H9 (cell line): ENCODE data around the gene PEX1. TPM values are rescaled to one million over a fixed set of nuclear protein-coding genes. Genes with fewer than 3 reads are reported as not detected.

ENCODE experiments used
- DNase-seq: peaks from one replicate; pipeline ENCODE4 v3.0.0-alpha.2; 2017
- H2AFZ ChIP-seq: one replicate; pipeline ENCODE4 v1.6.1; 2013; ENCODE audit warnings: mild to moderate bottlenecking, low read length, control low read depth, moderate library complexity
- H2AK5ac ChIP-seq: 2 replicates; pipeline ENCODE4 v1.6.1; 2013; ENCODE audit warnings: low read length, control low read depth, mixed read lengths; ENCODE audit not compliant: insufficient read length
- H2BK120ac ChIP-seq: one replicate; pipeline ENCODE4 v1.6.1; 2013; ENCODE audit warnings: low read depth, mild to moderate bottlenecking, low read length, control low read depth, inconsistent platforms; ENCODE audit not compliant: poor library complexity, severe bottlenecking
- H2BK12ac ChIP-seq: 2 replicates; pipeline ENCODE4 v1.6.1; 2013; ENCODE audit warnings: low read length, control low read depth, mixed read lengths, low read depth; ENCODE audit not compliant: insufficient read length
- H2BK15ac ChIP-seq: 2 replicates; pipeline ENCODE4 v1.6.1; 2013; ENCODE audit warnings: low read depth, low read length, control low read depth
- H2BK20ac ChIP-seq: one replicate; pipeline ENCODE4 v1.6.1; 2013; ENCODE audit warnings: low read depth, mild to moderate bottlenecking, low read length, control low read depth, inconsistent platforms; ENCODE audit not compliant: poor library complexity, severe bottlenecking
- H2BK5ac ChIP-seq: 2 replicates; pipeline ENCODE4 v1.6.1; 2013; ENCODE audit warnings: low read length, control low read depth, mixed read lengths; ENCODE audit not compliant: insufficient read length
- H3K14ac ChIP-seq: 2 replicates; pipeline ENCODE4 v1.6.1; 2013; ENCODE audit warnings: low read length, control low read depth; ENCODE audit not compliant: insufficient read depth
- H3K18ac ChIP-seq: 2 replicates; pipeline ENCODE4 v1.6.1; 2013; ENCODE audit warnings: low read depth, mild to moderate bottlenecking, mixed read lengths, low read length, control low read depth; ENCODE audit not compliant: insufficient read length
- H3K23ac ChIP-seq: 2 replicates; pipeline ENCODE4 v1.6.1; 2013; ENCODE audit warnings: low read length, control low read depth, mixed read lengths, low read depth; ENCODE audit not compliant: insufficient read length
- H3K23me2 ChIP-seq: 2 replicates; pipeline ENCODE4 v1.6.1; 2013; ENCODE audit warnings: low read depth, mild to moderate bottlenecking, mixed read lengths, low read length, control low read depth; ENCODE audit not compliant: insufficient read length, poor library complexity, severe bottlenecking
- H3K27ac ChIP-seq: 2 replicates; pipeline ENCODE4 v1.5.1; 2013; ENCODE audit warnings: low read length, control low read depth, mixed read lengths, low read depth; ENCODE audit not compliant: insufficient read length
- H3K27me3 ChIP-seq: 2 replicates; pipeline ENCODE4 v1.6.1; 2013; ENCODE audit warnings: low read length, control low read depth, inconsistent platforms; ENCODE audit not compliant: insufficient read depth
- H3K4ac ChIP-seq: 2 replicates; pipeline ENCODE4 v1.6.1; 2013; ENCODE audit warnings: low read depth, mild to moderate bottlenecking, control low read depth, inconsistent platforms, low read length, moderate library complexity
- H3K4me1 ChIP-seq: 2 replicates; pipeline ENCODE4 v1.6.1; 2013; ENCODE audit warnings: low read length, control low read depth, inconsistent platforms; ENCODE audit not compliant: insufficient read depth
- H3K4me2 ChIP-seq: 2 replicates; pipeline ENCODE4 v1.6.1; 2013; ENCODE audit warnings: low read length, control low read depth, mixed read lengths; ENCODE audit not compliant: insufficient read length, insufficient read depth
- H3K56ac ChIP-seq: 2 replicates; pipeline ENCODE4 v1.6.1; 2013; ENCODE audit warnings: low read depth, mild to moderate bottlenecking, mixed read lengths, low read length, control low read depth; ENCODE audit not compliant: insufficient read length
- H3K79me1 ChIP-seq: 2 replicates; pipeline ENCODE4 v1.6.1; 2013; ENCODE audit warnings: low read depth, mild to moderate bottlenecking, moderate library complexity, low read length, control low read depth, inconsistent platforms; ENCODE audit not compliant: insufficient read depth, poor library complexity, severe bottlenecking
- H3K79me2 ChIP-seq: 2 replicates; pipeline ENCODE4 v1.6.1; 2013; ENCODE audit warnings: low read length, control low read depth, inconsistent platforms; ENCODE audit not compliant: insufficient read depth
- H3K9ac ChIP-seq: 2 replicates; pipeline ENCODE4 v1.6.1; 2013; ENCODE audit warnings: low read length, control low read depth, mixed read lengths; ENCODE audit not compliant: insufficient read length; ENCODE audit errors: extremely low read depth
- H3K9me3 ChIP-seq: one replicate; pipeline ENCODE4 v1.6.1; 2013; ENCODE audit warnings: low read depth, low read length, inconsistent platforms; ENCODE audit not compliant: control insufficient read depth
- H3T11ph ChIP-seq: one replicate; pipeline ENCODE4 v1.6.1; 2013; ENCODE audit warnings: mild to moderate bottlenecking, low read length, control low read depth, inconsistent platforms
- H4K20me1 ChIP-seq: one replicate; pipeline ENCODE4 v1.6.1; 2013; ENCODE audit not compliant: control insufficient read depth, insufficient read length, insufficient read depth
- H4K5ac ChIP-seq: 2 replicates; pipeline ENCODE4 v1.6.1; 2013; ENCODE audit warnings: low read depth, mild to moderate bottlenecking, mixed read lengths, low read length, control low read depth; ENCODE audit not compliant: insufficient read length
- H4K8ac ChIP-seq: replicated peaks from 2 replicates; pipeline ENCODE4 v1.6.1; 2013; ENCODE audit warnings: low read length, control low read depth, mixed read lengths, low read depth; ENCODE audit not compliant: insufficient read length
- H4K91ac ChIP-seq: 2 replicates; pipeline ENCODE4 v1.6.1; 2013; ENCODE audit warnings: low read depth, mild to moderate bottlenecking, moderate library complexity, mixed read lengths, low read length, control low read depth; ENCODE audit not compliant: insufficient read length
- H3K27ac Mint-ChIP-seq, 3 experiments: 2 replicates in 2 of 3; 3 replicates in 1 of 3; pipeline ENCODE4 v1.8.0; 2020 to 2021; ENCODE audit warnings: mixed read lengths in 3 of 3, mild to moderate bottlenecking in 1 of 3, moderate library complexity in 1 of 3
- H3K27me3 Mint-ChIP-seq: 2 replicates; pipeline ENCODE4 v1.8.0; 2021; ENCODE audit warnings: low read depth, mild to moderate bottlenecking, moderate library complexity, mixed read lengths
- H3K36me3 Mint-ChIP-seq, 3 experiments: 2 replicates in 2 of 3; 3 replicates in 1 of 3; pipeline ENCODE4 v1.8.0; 2020 to 2021; ENCODE audit warnings: low read depth in 3 of 3, mixed read lengths in 3 of 3; ENCODE audit not compliant: insufficient read depth in 1 of 3
- H3K4me1 Mint-ChIP-seq, 2 experiments: 2 replicates each; pipeline ENCODE4 v1.8.0; 2020; ENCODE audit warnings: mixed read lengths in 2 of 2
- H3K4me3 Mint-ChIP-seq, 2 experiments: 2 replicates in 1 of 2; 3 replicates in 1 of 2; pipeline ENCODE4 v1.8.0; 2020 to 2021; ENCODE audit warnings: mild to moderate bottlenecking in 2 of 2, mixed read lengths in 2 of 2, moderate library complexity in 1 of 2
- H3K9me3 Mint-ChIP-seq, 2 experiments: 2 replicates in 1 of 2; 3 replicates in 1 of 2; pipeline ENCODE4 v1.8.0; 2020; ENCODE audit warnings: mild to moderate bottlenecking in 2 of 2, mixed read lengths in 2 of 2, moderate library complexity in 1 of 2
- CTCF ChIP-seq: fragments of 200-600 bp; sonication (generic); conservative IDR thresholded peaks from 3 replicates; pipeline ENCODE4 v1.8.0; 2021; ENCODE audit warnings: antibody characterized with exemption, mild to moderate bottlenecking
- WGBS: extraction: QIAGEN DNeasy Blood & Tissue Kit; methylation state at CpG from one replicate; pipeline ENCODE4 v1.1.7; 2013; ENCODE audit warnings: missing lambda C conversion rate, low lambda C conversion rate, mixed read lengths; ENCODE audit not compliant: insufficient read length; ENCODE audit errors: extremely low coverage; 5-methylcytosine and 5-hydroxymethylcytosine counted together
- total RNA-seq: library from RNA; stranded (reverse); gene quantifications from 2 replicates; pipeline ENCODE4 v1.2.1, GENCODE V29; 2021

The PEX1 gene
- total RNA-seq, 1 experiment from 2014 or later, result 21.8 TPM

GRCh38 chr7:92466682-92467081 lies 61.6 kb downstream of the PEX1 start:
- no peak overlapping the region for H3K4ac ChIP-seq
- H3K4me1 Mint-ChIP-seq, result peaks cover 0 to under 1% of the 10 kb centered on the region in 2 experiments; a peak in 1 of 4 replicates
- no peak overlapping the region for H2BK20ac ChIP-seq
- no peak overlapping the region for H3K14ac ChIP-seq
- no peaks in the 10 kb centered on the region for H3K9me3 ChIP-seq
- H3K18ac ChIP-seq, result no peak overlapping the region
- H4K91ac ChIP-seq, result no peak overlapping the region
- H4K20me1 ChIP-seq, result no peaks in the 10 kb centered on the region
- no peak overlapping the region for H2AFZ ChIP-seq
- no peak overlapping the region for H3K4me3 Mint-ChIP-seq
- no peak overlapping the region for H3K23ac ChIP-seq
- no peaks in the 10 kb centered on the region for H3K79me1 ChIP-seq
- no peaks in the 10 kb centered on the region for H3K27me3 ChIP-seq
- no peak overlapping the region for H4K5ac ChIP-seq
- no peak overlapping the region for H2BK5ac ChIP-seq
- H3K36me3 Mint-ChIP-seq, result peaks cover 14 to 16% (median 14%) of the 10 kb centered on the region in 3 experiments
- no peak for TF ChIP-seq CTCF
- H3K23me2 ChIP-seq, result no peaks in the 10 kb centered on the region
- no peaks in the 10 kb centered on the region for H3K27me3 Mint-ChIP-seq
- no peak overlapping the region for H2AK5ac ChIP-seq
- no peak for DNase-seq
- H2BK15ac ChIP-seq, result no peak overlapping the region
- H3K27ac Mint-ChIP-seq, result no peak overlapping the region
- no peak overlapping the region for H2BK12ac ChIP-seq
- H3K56ac ChIP-seq, result no peak overlapping the region
- H3T11ph ChIP-seq, result no peak overlapping the region
- no peak overlapping the region for H4K8ac ChIP-seq
- no peak overlapping the region for H2BK120ac ChIP-seq
- no peaks in the 10 kb centered on the region for H3K4me1 ChIP-seq
- no peak overlapping the region for H3K9ac ChIP-seq
- peaks cover 16 to 20% of the 10 kb centered on the region in 2 experiments for H3K9me3 Mint-ChIP-seq
- H3K27ac ChIP-seq, result no peak overlapping the region
- no peaks in the 10 kb centered on the region for H3K79me2 ChIP-seq
- WGBS, result no CpG with 5 or more reads among the region's 2 CpGs
- H3K4me2 ChIP-seq, result no peak overlapping the region
